K562 (cell line): ENCODE measurements around the gene AFG1L. TPM values are rescaled to one million over a fixed set of nuclear protein-coding genes. Genes with fewer than 3 reads are reported as not detected.

ENCODE experiments used
- CHD7 ChIP-seq: fragments of 200-600 bp; sonication (generic); IDR thresholded peaks from one replicate; pipeline ENCODE4 v1.6.1; 2012; ENCODE audit warnings: mild to moderate bottlenecking, low read depth, low read length, inconsistent platforms
- CTCF ChIP-seq, 3 experiments: IDR thresholded peaks in 2 of 3; conservative IDR thresholded peaks in 1 of 3; 2 replicates each; pipeline ENCODE4 v1.5.1; 2011 to 2012; ENCODE audit warnings: low read length in 3 of 3, mild to moderate bottlenecking in 3 of 3, control low read depth in 2 of 3, improper control_type of control experiment in 1 of 3, inconsistent platforms in 1 of 3, low read depth in 1 of 3, mixed read lengths in 1 of 3, moderate library complexity in 1 of 3; ENCODE audit not compliant: insufficient read depth in 2 of 3
- CUX1 ChIP-seq: fragments of 200-800 bp; sonication (Bioruptor generic); IDR thresholded peaks from 2 replicates; pipeline ENCODE4 v1.6.1; 2016; ENCODE audit warnings: missing genetic modification characterization, missing compliant biosample characterization
- FOXJ2 ChIP-seq: fragments of 200-800 bp; sonication (Bioruptor generic); IDR thresholded peaks from 2 replicates; pipeline ENCODE4 v1.6.1; 2016; ENCODE audit warnings: missing genetic modification characterization, missing compliant biosample characterization
- GTF2F1 ChIP-seq: IDR thresholded peaks from 2 replicates; pipeline ENCODE4 v1.6.1; 2011; ENCODE audit warnings: low read depth, low read length, improper control_type of control experiment
- MIER1 ChIP-seq: fragments of 450-650 bp; IDR thresholded peaks from 2 replicates; pipeline ENCODE4 v1.6.1; 2016; ENCODE audit warnings: antibody characterized with exemption, mild to moderate bottlenecking, low read depth
- RBFOX2 ChIP-seq: fragments of 200-400 bp; formaldehyde crosslinking; IDR thresholded peaks from 2 replicates; pipeline ENCODE4 v1.6.1; 2017; ENCODE audit warnings: low read depth, mild to moderate bottlenecking, low read length, moderate library complexity
- THAP7 ChIP-seq: fragments of 250-450 bp; sonication (Bioruptor Pico); IDR thresholded peaks from 2 replicates; pipeline ENCODE4 v1.5.0; 2021
- ZNF133 ChIP-seq: fragments of 250-450 bp; sonication (Bioruptor Pico); IDR thresholded peaks from 2 replicates; pipeline ENCODE4 v1.4.0; 2020; ENCODE audit warnings: mild to moderate bottlenecking
- polyA plus RNA-seq, 8 experiments: library from polyadenylated mRNA; depleted of rRNA in 4 of 8; stranded (reverse) in 5 of 8; unstranded in 3 of 8; fragments of >200 nt; fragmentation: Nextera tagmentation in 2 of 8; fragmentation: Illumina TruSeq in 1 of 8; extraction: Ambion mirVana in 2 of 8; extraction: Trizol in 1 of 8; gene quantifications; 2 replicates each; pipeline versions ENCODE4 v1.2.1 to v1.2.3, GENCODE V29; 2011 to 2014; ENCODE audit warnings: inconsistent platforms in 1 of 8, missing spikeins in 1 of 8
- total RNA-seq, 7 experiments: library from RNA; depleted of rRNA in 6 of 7; stranded (reverse); fragments of >200 nt in 6 of 7; fragmentation: Illumina TruSeq in 2 of 7; extraction: Trizol in 2 of 7; gene quantifications; 2 replicates each; pipeline versions ENCODE4 v1.2.1 to v1.2.3, GENCODE V29; 2011 to 2021; ENCODE audit warnings: low replicate concordance in 1 of 7

Gene AFG1L
- total and polyA plus RNA-seq, 9 of the 15 experiments (the other 6 are each of a cell fraction or from before 2014, with no cell fraction given), result 2.2 to 15.5 (median 5.8) TPM

- TF ChIP-seq CUX1 (no peak), CHD7 (no peak), ZNF133 (no peak), CTCF (IDR thresholded peaks at IDR 0.05 in 2 of 3, conservative IDR thresholded peaks at IDR 0.05 in 1 of 3; ENCODE audit: insufficient read depth in 2 of 3, low read depth in 1 of 3, low read length in 3 of 3) (no peak), GTF2F1 (no peak), FOXJ2 (tag) (no peak), MIER1 (no peak), THAP7 (no peak), RBFOX2 (no peak)
These were observed 168.9 kb downstream of the AFG1L start (continued) for GRCh38 chr6:108463784-108464183.
